Measurements from ENCODE around the gene EXOC3L1.

DNA sequence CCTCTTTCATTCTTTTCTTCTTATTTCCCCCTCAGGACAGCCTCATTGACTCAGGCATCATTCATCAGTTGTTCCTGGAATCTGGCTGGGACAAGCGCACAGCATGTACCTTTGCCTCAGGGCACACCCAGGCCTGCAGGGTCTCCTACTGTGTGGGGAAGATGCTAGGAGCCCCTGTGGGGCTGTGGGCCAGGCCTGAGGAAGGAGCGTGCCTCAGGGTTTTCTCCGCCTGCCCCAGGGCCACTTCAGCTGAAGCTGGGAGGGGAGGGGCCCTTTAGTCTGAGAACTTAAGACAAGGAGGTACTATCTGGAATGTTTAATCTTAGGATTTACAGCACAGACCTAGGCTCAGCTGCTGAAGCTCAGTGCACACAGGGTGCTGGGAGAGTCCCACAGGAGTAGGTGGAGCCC lies 16.9 kb upstream of the EXOC3L1 start:
- TF ChIP-seq, protein P1, sequence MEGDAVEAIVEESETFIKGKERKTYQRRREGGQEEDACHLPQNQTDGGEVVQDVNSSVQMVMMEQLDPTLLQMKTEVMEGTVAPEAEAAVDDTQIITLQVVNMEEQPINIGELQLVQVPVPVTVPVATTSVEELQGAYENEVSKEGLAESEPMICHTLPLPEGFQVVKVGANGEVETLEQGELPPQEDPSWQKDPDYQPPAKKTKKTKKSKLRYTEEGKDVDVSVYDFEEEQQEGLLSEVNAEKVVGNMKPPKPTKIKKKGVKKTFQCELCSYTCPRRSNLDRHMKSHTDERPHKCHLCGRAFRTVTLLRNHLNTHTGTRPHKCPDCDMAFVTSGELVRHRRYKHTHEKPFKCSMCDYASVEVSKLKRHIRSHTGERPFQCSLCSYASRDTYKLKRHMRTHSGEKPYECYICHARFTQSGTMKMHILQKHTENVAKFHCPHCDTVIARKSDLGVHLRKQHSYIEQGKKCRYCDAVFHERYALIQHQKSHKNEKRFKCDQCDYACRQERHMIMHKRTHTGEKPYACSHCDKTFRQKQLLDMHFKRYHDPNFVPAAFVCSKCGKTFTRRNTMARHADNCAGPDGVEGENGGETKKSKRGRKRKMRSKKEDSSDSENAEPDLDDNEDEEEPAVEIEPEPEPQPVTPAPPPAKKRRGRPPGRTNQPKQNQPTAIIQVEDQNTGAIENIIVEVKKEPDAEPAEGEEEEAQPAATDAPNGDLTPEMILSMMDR (IDR thresholded peaks at IDR 0.05) = no peak
- no peak for TF ChIP-seq POLR2A (IDR thresholded peaks at IDR 0.05)

All from vagina (tissue), 2 donors.